Body of pancreas (tissue), 4 donors: Measurements from ENCODE around the gene CHCHD10. TPM values are rescaled to one million over a fixed set of nuclear protein-coding genes. Genes with fewer than 3 reads are reported as not detected.

ENCODE experiments used
- ATAC-seq: fragments of 150-250 bp; one replicate; pipeline ENCODE4 v1.9.1; 2016
- DNase-seq, 4 donors: peaks; one replicate each; pipeline ENCODE4 v3.0.0-alpha.2; 2019
- H3K27ac ChIP-seq, 4 donors: fragments of 200-600 bp; sonication (generic); 1 replicate in 3 of 4; 2 replicates in 1 of 4; pipeline versions ENCODE4 v1.5.1 to v1.6.1; 2016 to 2019; ENCODE audit warnings: mild to moderate bottlenecking in 1 of 4, mixed read lengths in 1 of 4, moderate library complexity in 1 of 4
- H3K27me3 ChIP-seq, 2 donors: fragments of 200-600 bp; sonication (generic); one replicate each; pipeline ENCODE4 v1.6.0; 2016; ENCODE audit warnings: mild to moderate bottlenecking in 1 of 2
- H3K36me3 ChIP-seq, 2 donors: fragments of 200-600 bp; sonication (generic); replicated peaks in 1 of 2; 2 replicates each; pipeline ENCODE4 v1.5.1; 2016; ENCODE audit warnings: low read depth in 2 of 2; ENCODE audit not compliant: insufficient read depth in 1 of 2
- H3K4me1 ChIP-seq: fragments of 200-600 bp; sonication (generic); one replicate; pipeline ENCODE4 v1.6.0; 2016
- H3K4me3 ChIP-seq, 2 donors: fragments of 200-600 bp; sonication (generic); 1 replicate in 1 of 2; 2 replicates in 1 of 2; pipeline ENCODE4 v1.5.1; 2016 to 2019
- H3K9me3 ChIP-seq, 3 donors: fragments of 200-600 bp; sonication (generic); 1 replicate in 2 of 3; 2 replicates in 1 of 3; pipeline ENCODE4 v1.5.1; 2016
- POLR2A ChIP-seq, 3 donors: fragments of 450-650 bp; IDR thresholded peaks; one replicate each; pipeline ENCODE4 v1.6.1; 2016; ENCODE audit warnings: antibody characterized with exemption in 3 of 3, mild to moderate bottlenecking in 2 of 3
- WGBS, 2 donors: methylation state at CpG; one replicate each; pipeline ENCODE4 v1.1.5; 2017; 5-methylcytosine and 5-hydroxymethylcytosine counted together
- intact Hi-C: fragments of 100-400 bp; cut with DNase I; formaldehyde crosslinking; loops from one replicate; pipeline ENCODE4 v1.15.1; 2023
- total RNA-seq, 2 donors: library from RNA; depleted of rRNA; stranded (reverse); fragments of >200 nt; gene quantifications; one replicate each; pipeline ENCODE4 v1.1.0, GENCODE V29; 2016
- TF ChIP-seq, protein P1 (sequence below), 7 experiments: fragments of 450-650 bp in 4 of 7; fragments of 200-600 bp in 3 of 7; sonication (generic) in 3 of 7; IDR thresholded peaks; one replicate each; pipeline ENCODE4 v1.5.1; 2016 to 2019; ENCODE audit warnings: antibody characterized with exemption in 7 of 7

The CHCHD10 gene
- total RNA-seq, 2 donors from 2014 or later = 18.2 to 116 TPM

- peaks cover 29% of the 10 kb centered on the region for H3K4me1 ChIP-seq
- WGBS, 2 donors = 8 to 67% methylated on average over 6 to 60 of the region's 79 CpGs
- no peak for TF ChIP-seq POLR2A (IDR thresholded peaks at IDR 0.05)
- TF ChIP-seq, protein P1, sequence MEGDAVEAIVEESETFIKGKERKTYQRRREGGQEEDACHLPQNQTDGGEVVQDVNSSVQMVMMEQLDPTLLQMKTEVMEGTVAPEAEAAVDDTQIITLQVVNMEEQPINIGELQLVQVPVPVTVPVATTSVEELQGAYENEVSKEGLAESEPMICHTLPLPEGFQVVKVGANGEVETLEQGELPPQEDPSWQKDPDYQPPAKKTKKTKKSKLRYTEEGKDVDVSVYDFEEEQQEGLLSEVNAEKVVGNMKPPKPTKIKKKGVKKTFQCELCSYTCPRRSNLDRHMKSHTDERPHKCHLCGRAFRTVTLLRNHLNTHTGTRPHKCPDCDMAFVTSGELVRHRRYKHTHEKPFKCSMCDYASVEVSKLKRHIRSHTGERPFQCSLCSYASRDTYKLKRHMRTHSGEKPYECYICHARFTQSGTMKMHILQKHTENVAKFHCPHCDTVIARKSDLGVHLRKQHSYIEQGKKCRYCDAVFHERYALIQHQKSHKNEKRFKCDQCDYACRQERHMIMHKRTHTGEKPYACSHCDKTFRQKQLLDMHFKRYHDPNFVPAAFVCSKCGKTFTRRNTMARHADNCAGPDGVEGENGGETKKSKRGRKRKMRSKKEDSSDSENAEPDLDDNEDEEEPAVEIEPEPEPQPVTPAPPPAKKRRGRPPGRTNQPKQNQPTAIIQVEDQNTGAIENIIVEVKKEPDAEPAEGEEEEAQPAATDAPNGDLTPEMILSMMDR (IDR thresholded peaks at IDR 0.05) = no peak
- H3K4me3 ChIP-seq = no peak within 1 kb of the TSS
- no peaks in the 10 kb centered on the region for H3K9me3 ChIP-seq
- ATAC-seq (peak; percentile 54), DNase-seq (peak; percentile 48 to 69 (median 62))
- H3K27ac ChIP-seq = no peak within 1 kb of the TSS
- intact Hi-C loops = no loop called here
- H3K36me3 ChIP-seq = no peaks in the 10 kb centered on the region
- no peaks in the 10 kb centered on the region for H3K27me3 ChIP-seq
These were observed 5.1 kb upstream of the CHCHD10 start, which contains the start of gene MMP11 for GRCh38 chr22:23772649-23773473. MMP11 (plus strand) TSS chr22:23772849; CDS start chr22:23772871, 22 bp downstream.

- no peak overlapping the region for H3K27ac ChIP-seq
- intact Hi-C loops = no loop called here
These were observed 4.5 kb upstream of the CHCHD10 start for GRCh38 chr22:23772315-23772648.

GRCh38 chr22:23769321-23769965 lies 1.7 kb upstream of the CHCHD10 start:
- Histone ChIP-seq H3K4me1 (peaks cover 44% of the 10 kb centered on the region), H3K27ac (no peak overlapping the region), H3K36me3 (no peaks in the 10 kb centered on the region), H3K9me3 (no peaks in the 10 kb centered on the region), H3K27me3 (no peaks in the 10 kb centered on the region), H3K4me3 (no peak overlapping the region)
- ATAC-seq (no peak), DNase-seq (no peak)
- no peak for TF ChIP-seq POLR2A (IDR thresholded peaks at IDR 0.05)
- TF ChIP-seq, protein P1 (IDR thresholded peaks at IDR 0.05) = no peak
- intact Hi-C loops = no loop called here
- WGBS, 2 donors = 70 to 92% methylated on average over 4 to 6 of the region's 6 CpGs

More at GRCh38 chr22:23772315-23772648, 4.5 kb upstream of the CHCHD10 start:
- H3K27me3 ChIP-seq = no peaks in the 10 kb centered on the region
- DNase-seq (no peak), ATAC-seq (no peak)
- H3K9me3 ChIP-seq = no peaks in the 10 kb centered on the region
- no peak overlapping the region for H3K4me3 ChIP-seq
- TF ChIP-seq, protein P1 (IDR thresholded peaks at IDR 0.05) = no peak
- no peak for TF ChIP-seq POLR2A (IDR thresholded peaks at IDR 0.05)
- no peaks in the 10 kb centered on the region for H3K36me3 ChIP-seq
- WGBS, 2 donors = 12 to 16% methylated on average over 3 to 6 of the region's 6 CpGs
- H3K4me1 ChIP-seq = peaks cover 29% of the 10 kb centered on the region

DNA sequence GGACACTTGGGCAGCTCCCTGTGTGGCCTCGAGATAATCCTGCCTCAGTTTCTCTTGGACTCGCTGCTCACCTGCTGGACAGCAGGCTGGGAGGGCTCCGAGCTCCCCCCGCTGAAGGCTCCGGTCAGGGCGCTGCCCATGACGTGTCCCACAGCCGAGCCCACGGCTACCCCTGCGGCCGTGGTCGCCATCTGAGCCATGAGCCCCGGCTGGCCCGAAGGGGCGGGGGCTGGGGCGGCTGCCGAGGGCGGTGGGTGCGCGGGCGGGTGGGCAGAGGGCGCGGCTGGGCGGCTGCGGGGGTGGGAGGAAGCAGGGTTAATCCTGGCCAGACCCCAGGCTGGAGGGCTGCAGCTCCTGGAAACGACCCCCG lies 484 bp downstream of the CHCHD10 start:
- Histone ChIP-seq H3K4me1 (peaks cover 36% of the 10 kb centered on the region), H3K36me3 (no peaks in the 10 kb centered on the region), H3K27me3 (no peaks in the 10 kb centered on the region), H3K9me3 (no peaks in the 10 kb centered on the region), H3K4me3 (peak overlapping the region; percentile 57 to 80), H3K27ac (peak overlapping the region; percentile 74 to 86 (median 82))
- ATAC-seq = peak; percentile 3
- no peak for DNase-seq
- no peak for TF ChIP-seq POLR2A (IDR thresholded peaks at IDR 0.05)
- TF ChIP-seq, protein P1 (IDR thresholded peaks at IDR 0.05) = no peak
- intact Hi-C loops = no loop called here
- 4% methylated on average over 22 of the region's 27 CpGs; no CpG with 5 or more reads in 1 of the 2 donors for WGBS, 2 donors
